Peyer's patch (tissue), 4 donors: Measurements from ENCODE around the gene PLXNA4.

ENCODE experiments used
- POLR2A ChIP-seq, 2 donors: fragments of 450-650 bp; IDR thresholded peaks; one replicate each; pipeline ENCODE4 v1.5.1; 2017; ENCODE audit warnings: antibody characterized with exemption in 2 of 2, mild to moderate bottlenecking in 2 of 2, moderate library complexity in 2 of 2
- TF ChIP-seq, protein P1 (sequence below), 6 experiments: fragments of 450-650 bp in 4 of 6; fragments of 200-600 bp in 2 of 6; sonication (generic) in 1 of 6; IDR thresholded peaks; one replicate each; pipeline ENCODE4 v1.5.1; 2017 to 2019; ENCODE audit warnings: antibody characterized with exemption in 6 of 6, mild to moderate bottlenecking in 3 of 6, moderate library complexity in 1 of 6

DNA sequence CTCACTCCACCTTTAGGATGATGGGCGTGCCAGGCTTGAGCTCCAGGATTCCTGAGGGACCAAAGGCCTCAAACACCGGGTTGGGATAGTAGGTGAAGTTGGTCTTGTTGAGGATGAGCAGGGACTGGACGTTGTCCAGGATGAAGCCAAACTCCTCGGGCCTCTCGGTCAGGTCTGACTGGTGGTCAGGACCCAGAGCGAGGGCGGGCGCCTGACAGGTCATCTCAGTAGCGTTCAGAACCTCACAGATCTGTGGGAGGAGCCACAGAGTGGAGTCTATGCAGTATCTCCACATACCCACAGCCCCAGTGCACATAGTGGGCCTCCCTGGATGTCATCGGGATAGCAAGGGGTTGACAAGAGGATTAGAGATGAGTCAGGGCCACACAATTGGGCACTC, 394.9 kb downstream of the PLXNA4 start:
- no peak for TF ChIP-seq POLR2A (IDR thresholded peaks at IDR 0.05)
- TF ChIP-seq, protein P1, sequence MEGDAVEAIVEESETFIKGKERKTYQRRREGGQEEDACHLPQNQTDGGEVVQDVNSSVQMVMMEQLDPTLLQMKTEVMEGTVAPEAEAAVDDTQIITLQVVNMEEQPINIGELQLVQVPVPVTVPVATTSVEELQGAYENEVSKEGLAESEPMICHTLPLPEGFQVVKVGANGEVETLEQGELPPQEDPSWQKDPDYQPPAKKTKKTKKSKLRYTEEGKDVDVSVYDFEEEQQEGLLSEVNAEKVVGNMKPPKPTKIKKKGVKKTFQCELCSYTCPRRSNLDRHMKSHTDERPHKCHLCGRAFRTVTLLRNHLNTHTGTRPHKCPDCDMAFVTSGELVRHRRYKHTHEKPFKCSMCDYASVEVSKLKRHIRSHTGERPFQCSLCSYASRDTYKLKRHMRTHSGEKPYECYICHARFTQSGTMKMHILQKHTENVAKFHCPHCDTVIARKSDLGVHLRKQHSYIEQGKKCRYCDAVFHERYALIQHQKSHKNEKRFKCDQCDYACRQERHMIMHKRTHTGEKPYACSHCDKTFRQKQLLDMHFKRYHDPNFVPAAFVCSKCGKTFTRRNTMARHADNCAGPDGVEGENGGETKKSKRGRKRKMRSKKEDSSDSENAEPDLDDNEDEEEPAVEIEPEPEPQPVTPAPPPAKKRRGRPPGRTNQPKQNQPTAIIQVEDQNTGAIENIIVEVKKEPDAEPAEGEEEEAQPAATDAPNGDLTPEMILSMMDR (IDR thresholded peaks at IDR 0.05), result no peak
